Measurements from ENCODE around the gene FBRSL1. TPM values are rescaled to one million over a fixed set of nuclear protein-coding genes. Genes with fewer than 3 reads are reported as not detected.

FBRSL1 gene
- polyA plus RNA-seq, 1 of the 3 experiments (the other 2 are of a cell fraction) = 5.5 TPM

GRCh38 chr12:132465269-132466190 lies 24.4 kb upstream of the FBRSL1 start:
- CTCF ChIA-PET = interaction anchor here (1.1 to 1.3 kb wide), 2 partner anchors 51 to 282 kb away, joined by 3 to 7 read pairs; no protein-coding TSS in a partner anchor
- 60% methylated on average over 8 of the region's 17 CpGs for WGBS (ENCODE audit: low lambda C conversion rate)
- DNase-seq = no peak

More at GRCh38 chr12:132465269-132466190, 24.4 kb upstream of the FBRSL1 start:
- no peaks in the 10 kb centered on the region for H3K9me2 ChIP-seq
- H3K27me3 ChIP-seq (ENCODE audit: insufficient read depth) = no peaks in the 10 kb centered on the region
- H3K9ac ChIP-seq = no peak overlapping the region
- no peak overlapping the region for H3K27ac ChIP-seq (ENCODE audit: low read depth in 2 of 2, low read length in 1 of 2)
- no peaks in the 10 kb centered on the region for H3K4me1 ChIP-seq (ENCODE audit: control insufficient read depth in 1 of 2, insufficient read depth in 2 of 2, low read depth in 1 of 2, low read length in 1 of 2)
- POLR2A ChIA-PET = no interaction called here
- H2AFZ ChIP-seq (ENCODE audit: low read depth) = no peak overlapping the region
- H3K36me3 ChIP-seq (replicated peaks in 1 of 2; ENCODE audit: control insufficient read depth in 1 of 2, insufficient read depth in 2 of 2, low read length in 1 of 2) = no peaks in the 10 kb centered on the region
- no peaks in the 10 kb centered on the region for H4K20me1 ChIP-seq (ENCODE audit: insufficient read depth)
- H3K9me3 ChIP-seq = no peaks in the 10 kb centered on the region
- H3K4me2 ChIP-seq = no peak overlapping the region
- no peak overlapping the region for H3K4me3 ChIP-seq (ENCODE audit: low read depth in 2 of 2, low read length in 1 of 2)
- H3F3A ChIP-seq (replicated peaks; ENCODE audit: insufficient read depth) = no peaks in the 10 kb centered on the region
- TF ChIP-seq POLR2AphosphoS5 (IDR thresholded peaks at IDR 0.05; ENCODE audit: low read depth, low read length) (no peak), TAF1 (IDR thresholded peaks at IDR 0.05; ENCODE audit: borderline replicate concordance, low read depth, low read length) (no peak), RCOR1 (IDR thresholded peaks at IDR 0.05; ENCODE audit: low read length) (no peak), NRF1 (IDR thresholded peaks at IDR 0.05; ENCODE audit: low read depth, low read length) (no peak), SIN3A (IDR thresholded peaks at IDR 0.05; ENCODE audit: borderline replicate concordance, low read depth, low read length) (no peak), REST (IDR thresholded peaks at IDR 0.05; ENCODE audit: low read depth, low read length) (no peak), JUND (IDR thresholded peaks at IDR 0.05) (no peak), EP300 (IDR thresholded peaks at IDR 0.05; ENCODE audit: borderline replicate concordance in 1 of 2, low read depth in 1 of 2, low read length in 1 of 2) (no peak), IRF3 (IDR thresholded peaks at IDR 0.05; ENCODE audit: low read depth, low read length) (no peak), ELF1 (IDR thresholded peaks at IDR 0.05) (no peak), RXRA (IDR thresholded peaks at IDR 0.05; ENCODE audit: borderline replicate concordance, low read depth) (no peak), YY1 (IDR thresholded peaks at IDR 0.05; ENCODE audit: low read depth) (no peak)
- TF ChIP-seq, protein P1, sequence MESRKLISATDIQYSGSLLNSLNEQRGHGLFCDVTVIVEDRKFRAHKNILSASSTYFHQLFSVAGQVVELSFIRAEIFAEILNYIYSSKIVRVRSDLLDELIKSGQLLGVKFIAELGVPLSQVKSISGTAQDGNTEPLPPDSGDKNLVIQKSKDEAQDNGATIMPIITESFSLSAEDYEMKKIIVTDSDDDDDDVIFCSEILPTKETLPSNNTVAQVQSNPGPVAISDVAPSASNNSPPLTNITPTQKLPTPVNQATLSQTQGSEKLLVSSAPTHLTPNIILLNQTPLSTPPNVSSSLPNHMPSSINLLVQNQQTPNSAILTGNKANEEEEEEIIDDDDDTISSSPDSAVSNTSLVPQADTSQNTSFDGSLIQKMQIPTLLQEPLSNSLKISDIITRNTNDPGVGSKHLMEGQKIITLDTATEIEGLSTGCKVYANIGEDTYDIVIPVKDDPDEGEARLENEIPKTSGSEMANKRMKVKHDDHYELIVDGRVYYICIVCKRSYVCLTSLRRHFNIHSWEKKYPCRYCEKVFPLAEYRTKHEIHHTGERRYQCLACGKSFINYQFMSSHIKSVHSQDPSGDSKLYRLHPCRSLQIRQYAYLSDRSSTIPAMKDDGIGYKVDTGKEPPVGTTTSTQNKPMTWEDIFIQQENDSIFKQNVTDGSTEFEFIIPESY (IDR thresholded peaks at IDR 0.05; ENCODE audit: borderline replicate concordance, low read depth) = no peak
- no peaks in the 10 kb centered on the region for H3K79me2 ChIP-seq (ENCODE audit: insufficient read depth)

Data from SK-N-SH (cell line).